MM.1S (cell line): Measurements from ENCODE around the gene MAP3K5.

Experiments used
- DNase-seq: peaks from one replicate; pipeline ENCODE4 v3.0.0-alpha.2; 2015
- H2AFZ ChIP-seq: fragments of 300-600 bp; sonication (generic); 2 replicates; pipeline ENCODE4 v1.6.0; 2016; ENCODE audit warnings: antibody characterized with exemption, low read length
- H3F3A ChIP-seq: fragments of 300-600 bp; sonication (generic); 2 replicates; pipeline ENCODE4 v1.6.1; 2016; ENCODE audit warnings: mild to moderate bottlenecking, antibody characterized with exemption, low read length, moderate library complexity, mixed read lengths; ENCODE audit not compliant: insufficient read depth
- H3K27ac ChIP-seq: fragments of 300-600 bp; sonication (generic); 2 replicates; pipeline ENCODE4 v1.5.1; 2016; ENCODE audit warnings: mild to moderate bottlenecking, low read length
- H3K27me3 ChIP-seq: fragments of 300-600 bp; sonication (generic); replicated peaks from 2 replicates; pipeline ENCODE4 v1.6.0; 2016; ENCODE audit warnings: low read length; ENCODE audit not compliant: insufficient read depth
- H3K36me3 ChIP-seq: fragments of 300-600 bp; sonication (generic); replicated peaks from 2 replicates; pipeline ENCODE4 v1.6.1; 2016; ENCODE audit warnings: mild to moderate bottlenecking, low read length, mixed read lengths; ENCODE audit not compliant: insufficient read depth
- H3K4me1 ChIP-seq: fragments of 300-600 bp; sonication (generic); 2 replicates; pipeline ENCODE4 v1.6.1; 2016; ENCODE audit warnings: low read length, mixed read lengths
- H3K4me2 ChIP-seq: fragments of 300-600 bp; sonication (generic); 2 replicates; pipeline ENCODE4 v1.6.0; 2016; ENCODE audit warnings: low read depth, low read length
- H3K4me3 ChIP-seq: fragments of 300-600 bp; sonication (generic); 2 replicates; pipeline ENCODE4 v1.5.1; 2016; ENCODE audit warnings: low read length, mixed read lengths
- H3K79me2 ChIP-seq: fragments of 300-600 bp; sonication (generic); 2 replicates; pipeline ENCODE4 v1.6.1; 2016; ENCODE audit warnings: mixed run types, low read length, mixed read lengths
- H3K9ac ChIP-seq: fragments of 300-600 bp; sonication (generic); 2 replicates; pipeline ENCODE4 v1.6.1; 2016; ENCODE audit warnings: low read length, mixed read lengths
- H3K9me2 ChIP-seq: fragments of 300-600 bp; sonication (generic); replicated peaks from 2 replicates; pipeline ENCODE4 v1.6.1; 2016; ENCODE audit warnings: mild to moderate bottlenecking, low read length, mixed read lengths; ENCODE audit not compliant: insufficient read depth
- H3K9me3 ChIP-seq: fragments of 300-600 bp; sonication (generic); replicated peaks from 2 replicates; pipeline ENCODE4 v1.6.1; 2016; ENCODE audit warnings: mild to moderate bottlenecking, low read length, mixed read lengths; ENCODE audit not compliant: insufficient read depth
- H4K20me1 ChIP-seq: fragments of 300-600 bp; sonication (generic); 2 replicates; pipeline ENCODE4 v1.6.1; 2016; ENCODE audit warnings: mild to moderate bottlenecking, low read length, moderate library complexity, mixed read lengths; ENCODE audit not compliant: insufficient read depth
- CTCF ChIP-seq: fragments of 300-600 bp; sonication (generic); IDR thresholded peaks from 2 replicates; pipeline ENCODE4 v1.5.1; 2016; ENCODE audit warnings: antibody characterized with exemption, low read length, mixed read lengths
- EZH2 ChIP-seq: fragments of 300-600 bp; sonication (generic); optimal IDR thresholded peaks from 2 replicates; pipeline ENCODE3; 2017; ENCODE audit warnings: low read depth, mild to moderate bottlenecking, antibody characterized with exemption, low read length, mixed read lengths
- EZH2phosphoT487 ChIP-seq: fragments of 300-600 bp; sonication (generic); IDR thresholded peaks from 2 replicates; pipeline ENCODE4 v1.6.1; 2018; ENCODE audit warnings: antibody characterized with exemption, low read length

The MAP3K5 gene

GRCh38 chr6:136571496-136571895 lies 220.8 kb downstream of the MAP3K5 start:
- H3K36me3 ChIP-seq = 0 out of 2 replicates have a peak, but pooled peaks cover 4% of the 10 kb centered on the region
- no peak overlapping the region for H3K27ac ChIP-seq
- no peaks in the 10 kb centered on the region for H3K27me3 ChIP-seq
- no peak for TF ChIP-seq CTCF
- H3K79me2 ChIP-seq = no peaks in the 10 kb centered on the region
- no peaks in the 10 kb centered on the region for H3K9me2 ChIP-seq
- H3K4me3 ChIP-seq = no peak overlapping the region
- no peak overlapping the region for H3K9ac ChIP-seq
- H3F3A ChIP-seq = no peaks in the 10 kb centered on the region
- H3K4me2 ChIP-seq = no peak overlapping the region
- H4K20me1 ChIP-seq = no peaks in the 10 kb centered on the region
- no peak overlapping the region for H2AFZ ChIP-seq
- H3K4me1 ChIP-seq = peaks cover 7% of the 10 kb centered on the region; the same call in 1 of the 2 replicates
- no peaks in the 10 kb centered on the region for H3K9me3 ChIP-seq
- DNase-seq = no peak

GRCh38 chr6:136571065-136571464 lies 221.2 kb downstream of the MAP3K5 start:
- H3K4me3 ChIP-seq = no peak overlapping the region
- no peak for DNase-seq

GRCh38 chr6:136568129-136568528 lies 224.1 kb downstream of the MAP3K5 start:
- H3K9me3 ChIP-seq = no peaks in the 10 kb centered on the region
- DNase-seq = no peak

More at GRCh38 chr6:136571065-136571464, 221.2 kb downstream of the MAP3K5 start:
- H2AFZ ChIP-seq = no peak overlapping the region
- no peaks in the 10 kb centered on the region for H3K9me3 ChIP-seq
- no peak overlapping the region for H3K9ac ChIP-seq
- H3K4me1 ChIP-seq = peaks cover 7% of the 10 kb centered on the region; the same call in 1 of the 2 replicates
- 0 out of 2 replicates have a peak, but pooled peaks cover 4% of the 10 kb centered on the region for H3K36me3 ChIP-seq
- no peak overlapping the region; the same call in 1 of the 2 replicates for H3K27ac ChIP-seq
- no peaks in the 10 kb centered on the region for H3F3A ChIP-seq
- no peaks in the 10 kb centered on the region for H4K20me1 ChIP-seq
- no peak overlapping the region for H3K4me2 ChIP-seq
- no peaks in the 10 kb centered on the region for H3K79me2 ChIP-seq
- TF ChIP-seq EZH2 (no peak), CTCF (no peak), EZH2phosphoT487 (no peak)
- no peaks in the 10 kb centered on the region for H3K27me3 ChIP-seq
- no peaks in the 10 kb centered on the region for H3K9me2 ChIP-seq

More at GRCh38 chr6:136568129-136568528, 224.1 kb downstream of the MAP3K5 start:
- no peak overlapping the region for H3K27ac ChIP-seq
- peaks cover 17% of the 10 kb centered on the region for H3K4me1 ChIP-seq
- H3K36me3 ChIP-seq = 0 out of 2 replicates have a peak, but pooled peaks cover 4% of the 10 kb centered on the region
- TF ChIP-seq CTCF = no peak
- no peak for TF ChIP-seq EZH2phosphoT487
- TF ChIP-seq EZH2 = no peak
- no peaks in the 10 kb centered on the region for H3K27me3 ChIP-seq
- no peaks in the 10 kb centered on the region for H3K79me2 ChIP-seq
- H3K9ac ChIP-seq = no peak overlapping the region
- no peaks in the 10 kb centered on the region for H3K9me2 ChIP-seq
- H4K20me1 ChIP-seq = no peaks in the 10 kb centered on the region
- no peak overlapping the region for H2AFZ ChIP-seq
- no peak overlapping the region for H3K4me3 ChIP-seq
- no peaks in the 10 kb centered on the region for H3F3A ChIP-seq
- no peak overlapping the region for H3K4me2 ChIP-seq
